UCSD-AML1 (cell line): Measurements from ENCODE around the gene MMADHC.
"Not testable (repeated sequence)": the region's sequence is repeated elsewhere in the genome, so short reads cannot be mapped to it uniquely, and the experiment has no call there.

Experiments
- DNase-seq: peaks from one replicate; lab custom pipeline; 2025; ENCODE audit not compliant: unreplicated experiment; lab: John Stamatoyannopoulos, UW

MMADHC gene

DNA sequence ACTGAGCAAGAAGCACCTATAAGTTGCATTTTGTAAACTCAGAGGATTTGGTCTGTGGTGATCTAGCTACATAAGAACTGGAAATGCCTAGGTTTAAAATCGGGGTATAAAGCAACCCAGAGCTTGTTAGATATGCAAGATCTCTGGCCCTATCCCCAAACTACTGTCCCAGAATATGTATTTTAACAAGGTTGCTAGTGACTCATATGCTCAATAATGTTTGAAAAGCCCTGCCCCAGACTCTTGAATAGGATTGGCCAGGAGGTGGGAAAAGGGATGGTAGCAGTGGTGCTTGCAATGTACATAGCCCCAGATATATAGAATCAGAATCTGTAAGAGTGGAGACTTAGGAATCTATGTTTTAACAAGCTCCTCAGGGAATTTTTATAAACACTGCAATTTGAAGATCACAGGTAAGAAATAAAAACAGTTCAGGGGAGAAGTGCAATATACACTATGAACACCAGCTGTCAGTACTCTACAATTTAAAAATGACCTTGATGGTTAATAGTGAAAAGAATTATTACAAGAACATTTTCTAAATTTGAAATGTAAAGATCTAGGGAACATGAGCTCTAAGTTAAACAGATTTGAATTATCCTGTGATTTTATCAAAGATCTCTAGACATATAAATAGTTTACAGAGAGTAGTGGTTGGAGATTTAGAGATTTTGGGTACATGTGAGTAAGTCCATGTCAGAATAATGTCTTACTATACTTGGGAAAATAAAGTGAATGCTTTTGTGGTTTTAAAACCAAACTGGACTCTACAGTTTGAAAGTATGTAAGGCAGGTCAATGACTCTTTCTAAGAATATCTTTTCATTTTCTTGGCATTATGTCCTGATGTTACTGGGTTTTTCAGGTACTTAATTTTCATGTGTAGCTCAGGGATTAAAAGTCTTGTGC is 7.7 kb upstream of the MMADHC start:
- DNase-seq: no peak

DNA sequence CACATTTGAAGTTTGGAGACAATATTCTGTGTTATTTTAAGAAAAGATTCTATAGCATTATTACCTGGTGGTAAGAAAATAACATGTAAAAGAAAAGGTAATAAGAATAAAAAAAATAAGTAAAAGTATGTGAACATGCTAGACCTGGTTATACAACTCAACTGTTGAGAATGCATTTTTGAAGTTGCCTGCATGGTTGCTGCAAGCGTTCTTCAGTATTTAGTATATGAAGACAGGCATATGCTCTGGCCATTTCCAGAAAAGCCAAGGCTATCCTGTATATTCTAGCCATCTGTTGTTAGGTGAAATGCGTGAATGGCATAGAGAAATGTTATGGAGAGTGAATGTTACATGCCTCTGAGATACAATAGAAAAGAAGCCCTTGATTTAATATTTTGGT is 6.8 kb upstream of the MMADHC start:
- DNase-seq: no peak

GRCh38 chr2:149587950-149588487 is 444 bp upstream of the MMADHC start:
- no peak for DNase-seq

DNA sequence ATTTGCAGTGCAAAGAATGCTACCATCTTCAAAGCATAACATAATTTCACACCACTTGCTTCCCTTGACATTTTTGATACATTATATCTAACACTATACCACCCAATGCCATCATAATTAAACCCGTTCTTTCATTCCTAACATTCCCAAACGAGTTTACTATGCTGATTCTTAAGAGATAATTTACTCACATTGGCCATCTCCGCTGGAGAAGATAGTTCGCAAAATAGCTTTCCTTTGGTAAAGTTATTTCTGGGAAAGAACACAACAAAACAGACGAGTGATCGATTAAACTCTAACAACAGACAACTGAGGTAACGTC is 716 bp downstream of the MMADHC start:
- no peak for DNase-seq

- DNase-seq: no peak
Observed at GRCh38 chr2:149586063-149586462, 1.5 kb downstream of the MMADHC start.

DNA sequence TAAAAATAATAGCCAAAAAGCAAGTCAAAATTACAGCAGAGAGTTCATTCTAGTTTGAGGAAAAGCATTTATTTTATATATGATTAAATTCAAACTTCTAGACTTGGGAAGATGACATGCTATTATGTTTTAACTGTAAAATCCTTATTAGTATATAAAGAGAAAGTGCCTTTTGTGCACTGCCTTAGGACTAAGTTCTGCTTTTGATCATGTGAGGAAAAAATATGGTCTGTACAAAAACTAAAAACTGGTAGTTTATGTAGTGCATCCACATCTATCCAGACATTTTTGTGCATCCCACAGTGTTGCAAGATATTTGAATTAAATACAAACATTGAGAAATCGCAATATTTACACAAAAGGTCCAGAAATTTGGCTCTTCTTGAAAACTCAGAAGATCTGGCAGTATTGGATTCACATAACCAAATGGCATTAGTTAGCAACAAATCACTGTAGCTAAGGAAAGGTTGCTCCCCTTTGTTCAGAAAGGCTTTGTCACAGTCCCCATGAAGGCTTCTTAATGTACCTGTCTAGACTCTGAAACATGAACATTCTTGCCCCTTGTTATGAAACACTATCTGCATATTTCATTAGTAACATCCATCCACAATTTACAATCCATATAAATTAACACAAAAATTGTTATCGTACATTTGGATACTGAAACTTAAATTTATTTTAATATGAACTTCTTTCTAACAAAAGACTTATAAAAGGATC is 2.2 kb downstream of the MMADHC start:
- DNase-seq: no peak

- no peak for DNase-seq
Observed at GRCh38 chr2:149579972-149580882, 7.3 kb downstream of the MMADHC start.

- no peak for DNase-seq
Observed at GRCh38 chr2:149577269-149577668, 10.3 kb downstream of the MMADHC start.

DNA sequence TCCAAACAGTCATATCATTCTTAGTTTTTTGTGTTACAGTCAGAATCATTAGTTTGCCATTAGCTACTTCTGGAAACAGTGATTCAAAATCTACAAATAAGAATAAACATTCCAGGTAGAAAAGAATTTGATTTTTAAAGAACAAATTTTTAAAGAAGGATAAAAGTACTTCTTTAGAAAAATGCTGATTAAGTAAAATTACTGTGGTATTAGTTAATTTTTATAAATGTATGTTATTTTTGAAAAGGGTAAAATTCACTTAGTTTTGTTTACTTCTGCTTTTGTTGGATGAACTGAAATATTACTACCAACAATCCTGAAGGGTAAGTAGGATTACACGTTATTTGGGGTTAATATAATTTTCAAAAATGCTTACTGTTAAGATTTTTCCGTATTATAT is 11.8 kb downstream of the MMADHC start:
- DNase-seq: no peak

GRCh38 chr2:149575277-149575676 is 12.3 kb downstream of the MMADHC start:
- DNase-seq: no peak

DNA sequence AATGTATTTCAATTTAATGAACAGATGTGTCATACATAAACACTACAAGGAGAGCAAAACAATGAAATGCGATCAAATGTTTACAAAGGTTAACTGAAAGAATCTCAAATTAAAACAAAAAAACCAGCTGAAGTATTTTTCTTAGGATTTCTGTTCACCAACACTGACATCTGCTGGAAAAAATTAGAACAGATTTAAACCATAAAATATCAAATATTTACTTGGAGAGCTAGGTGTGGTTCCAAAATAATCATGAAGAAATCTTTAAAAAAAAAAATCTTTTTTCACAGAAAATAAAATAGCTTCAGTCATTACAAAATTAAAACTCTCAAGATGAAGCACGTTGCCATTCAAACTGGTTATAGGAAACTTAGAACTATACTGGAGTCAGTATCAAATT is 13.8 kb downstream of the MMADHC start:
- DNase-seq: no peak

- no peak for DNase-seq
Observed at GRCh38 chr2:149572102-149572953, 15.2 kb downstream of the MMADHC start.

DNA sequence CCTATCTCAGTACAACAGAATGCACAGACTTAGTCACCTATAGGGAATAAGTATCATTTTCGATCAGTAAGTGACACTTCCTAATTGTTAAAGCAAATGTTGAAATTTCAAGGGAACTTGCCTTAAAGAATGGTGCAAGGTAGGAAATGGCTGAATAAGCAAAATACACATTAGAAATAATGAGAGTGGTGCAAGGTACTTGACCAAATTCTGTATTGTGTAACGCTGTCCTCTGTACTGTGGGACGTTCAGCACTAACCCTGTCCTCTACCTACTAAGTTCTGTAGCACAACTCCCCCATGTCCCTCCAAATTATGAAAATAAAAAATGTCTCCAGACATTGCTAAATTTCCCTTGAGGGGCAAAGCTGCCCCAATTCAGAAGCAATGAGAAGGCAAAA is 19.4 kb downstream of the MMADHC start:
- DNase-seq: no peak

- no peak for DNase-seq
Observed at GRCh38 chr2:149566652-149567051, 20.9 kb downstream of the MMADHC start.

- not testable (repeated sequence) for DNase-seq
Observed at GRCh38 chr2:149565625-149566024, 21.9 kb downstream of the MMADHC start.

GRCh38 chr2:149564983-149565382 is 22.6 kb downstream of the MMADHC start:
- DNase-seq: no peak

DNA sequence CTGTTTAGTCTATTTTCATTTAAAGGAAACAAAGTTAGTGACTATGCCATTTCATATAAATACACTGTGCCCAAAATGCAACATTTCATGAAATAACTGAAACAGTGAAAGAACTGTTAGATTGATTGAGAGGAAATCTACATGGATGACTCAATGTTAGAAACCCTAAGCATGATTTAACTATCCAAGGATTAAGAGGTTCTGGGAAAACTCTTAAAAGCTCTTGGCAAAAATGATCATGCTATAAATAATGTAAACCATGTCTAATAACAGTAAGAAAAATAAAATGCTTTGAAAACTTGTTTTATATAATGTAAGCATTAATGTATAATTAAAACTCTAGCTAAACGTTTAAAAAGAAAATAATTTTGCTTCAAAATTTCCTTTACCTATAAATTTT is 23.5 kb downstream of the MMADHC start:
- DNase-seq: no peak

- no peak for DNase-seq
Observed at GRCh38 chr2:149562324-149562723, 25.3 kb downstream of the MMADHC start.

DNA sequence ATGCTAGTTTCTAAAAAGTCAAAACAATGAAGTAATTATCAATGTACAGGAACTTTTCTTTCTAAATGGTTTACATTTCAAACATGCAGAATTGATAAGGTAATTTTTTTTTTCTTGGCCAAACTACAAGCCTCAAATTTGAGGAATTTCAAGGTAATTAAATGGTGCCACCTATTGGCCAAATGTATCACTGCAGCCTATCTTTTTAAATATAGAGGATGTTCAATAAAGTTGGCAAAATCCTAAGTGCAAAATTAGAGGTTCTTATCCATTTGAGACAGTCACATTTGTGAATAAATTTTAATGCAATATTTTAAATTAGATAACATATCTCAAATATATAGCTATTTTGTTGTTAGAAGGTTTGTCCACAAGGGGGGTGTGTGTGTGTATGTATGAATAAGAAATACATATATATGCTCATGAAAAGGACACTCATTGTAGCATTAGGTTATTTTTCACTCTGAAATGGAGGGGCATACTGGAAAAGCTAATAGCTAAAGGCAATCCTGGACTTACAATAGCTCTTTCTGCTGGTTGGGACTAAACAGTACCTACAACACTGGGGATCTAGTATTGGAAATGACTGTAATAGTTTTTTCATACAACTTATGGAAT is 26.2 kb downstream of the MMADHC start:
- DNase-seq: no peak
